Eye (tissue), 1 donor: ENCODE results near the gene AFF3.
"Not testable (repeated sequence)": the region's sequence is repeated elsewhere in the genome, so short reads cannot be mapped to it uniquely, and the experiment has no call there.

ENCODE experiments used
- DNase-seq: peaks from one replicate; pipeline ENCODE4 v3.0.0-alpha.2; 2015

AFF3 gene

GRCh38 chr2:100106460-100106859 is 35.9 kb downstream of the AFF3 start:
- peak; percentile 50 for DNase-seq

DNA sequence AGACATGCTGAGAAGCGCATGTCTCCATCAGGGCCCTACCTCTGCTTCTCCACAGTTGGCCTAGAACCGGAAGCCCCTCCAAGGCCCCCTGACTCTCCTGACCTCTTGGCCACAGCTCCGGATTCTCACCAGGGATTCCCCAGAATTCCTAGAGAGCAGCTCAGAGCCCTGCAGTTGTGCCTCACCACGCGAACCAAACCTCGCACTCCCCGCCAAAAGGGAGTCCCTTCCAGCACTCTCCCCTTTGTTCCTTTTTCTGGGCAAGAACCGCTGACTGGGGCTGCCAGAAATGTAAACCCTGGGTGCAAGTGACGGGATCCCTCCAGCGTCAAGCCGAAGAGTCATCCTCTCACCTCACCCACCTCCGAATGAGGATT is 36.7 kb downstream of the AFF3 start:
- no peak for DNase-seq

DNA sequence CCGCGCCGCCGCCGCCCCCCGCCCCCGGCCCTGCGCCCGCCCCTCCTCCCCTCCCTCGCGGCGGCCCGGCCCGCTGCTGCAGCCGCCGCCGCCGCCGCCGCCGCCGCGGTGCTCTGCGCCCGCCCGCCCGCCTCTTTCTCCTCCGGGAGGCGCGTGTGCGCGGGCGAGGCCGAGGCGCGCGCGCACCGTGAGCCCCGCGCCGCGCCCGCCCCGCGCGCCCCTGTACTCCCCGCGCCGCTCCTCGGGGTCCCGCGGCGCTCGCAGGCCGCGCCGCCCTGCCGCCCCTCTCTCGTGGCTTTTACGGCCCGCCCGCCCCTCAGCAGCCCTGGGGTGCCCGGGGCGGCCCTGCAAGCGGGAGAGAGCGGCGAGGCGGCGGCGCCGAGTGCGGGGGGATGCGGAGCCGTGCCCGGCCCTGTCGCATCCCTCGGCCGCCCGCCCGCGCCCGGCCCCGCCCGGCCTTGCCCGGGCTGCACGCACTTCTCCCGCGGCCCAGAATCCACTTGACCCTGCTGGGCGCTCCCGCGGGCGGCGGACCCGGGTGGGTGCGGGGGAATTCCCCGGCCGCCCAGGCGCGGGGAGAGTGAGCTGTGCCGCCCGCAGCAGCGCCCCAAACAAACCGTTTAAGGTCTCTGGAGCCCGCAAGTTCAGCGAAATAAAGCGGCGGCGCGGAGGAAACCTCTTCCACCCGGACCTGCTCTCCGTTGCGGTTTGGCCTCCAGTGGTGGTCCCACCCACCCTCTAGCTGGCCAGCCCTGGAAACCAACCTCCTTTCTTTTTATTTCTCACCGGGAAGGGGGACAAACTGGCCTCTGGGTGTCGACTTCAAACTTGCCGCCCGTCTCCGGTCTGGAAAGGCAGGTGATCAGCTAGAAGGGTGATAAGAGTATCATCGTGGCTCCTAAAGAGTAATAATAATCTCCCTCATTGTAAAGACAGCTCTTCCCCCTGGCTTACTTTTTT is 37.4 kb downstream of the AFF3 start:
- DNase-seq = peak; percentile 73

DNA sequence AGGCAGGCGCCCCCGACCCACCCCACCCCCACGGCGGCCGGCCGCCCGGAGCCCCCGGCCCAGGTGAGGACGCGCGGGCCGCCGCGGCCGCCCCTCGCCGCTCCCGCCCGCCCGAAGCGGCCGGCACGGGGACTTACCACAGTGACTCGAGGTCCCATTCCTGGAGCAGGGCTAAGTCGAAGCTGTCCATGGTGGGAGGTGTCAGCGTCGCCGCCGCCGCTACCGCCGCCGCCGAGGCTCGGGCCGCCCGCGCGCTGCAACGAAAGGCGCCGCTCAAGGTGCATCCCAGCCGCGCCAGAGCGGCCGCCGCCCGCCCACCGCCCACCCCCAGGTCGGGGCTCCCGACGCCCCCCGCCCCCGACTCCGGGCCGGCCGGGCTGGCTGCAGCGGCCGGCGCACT is 38.1 kb downstream of the AFF3 start:
- DNase-seq = peak; percentile 39

GRCh38 chr2:100103527-100104252 is 38.7 kb downstream of the AFF3 start:
- DNase-seq = not testable (repeated sequence)

GRCh38 chr2:100102466-100103180 is 39.8 kb downstream of the AFF3 start:
- not testable (repeated sequence) for DNase-seq

DNA sequence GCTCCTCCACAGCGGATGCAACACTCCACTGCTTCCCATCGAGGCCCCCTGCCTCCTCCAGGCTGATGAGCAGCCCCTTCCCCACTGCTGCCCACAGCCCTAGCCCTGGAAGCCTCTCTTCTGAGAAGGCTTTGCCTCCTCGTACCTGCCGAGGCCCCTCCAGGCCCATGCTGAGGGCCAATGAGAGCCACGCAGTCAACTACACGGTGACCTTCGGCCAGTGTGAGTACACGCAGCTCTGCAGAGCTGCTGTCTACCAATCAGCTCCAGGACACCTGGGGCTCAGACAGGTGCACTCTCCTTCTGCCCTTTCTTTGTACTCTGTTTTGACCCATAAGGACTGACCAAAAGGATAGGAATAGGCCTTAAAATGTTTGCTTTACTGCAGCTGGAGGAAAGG is 43.5 kb downstream of the AFF3 start:
- not testable (repeated sequence) for DNase-seq

GRCh38 chr2:100097611-100098294 is 44.6 kb downstream of the AFF3 start:
- not testable (repeated sequence) for DNase-seq

DNA sequence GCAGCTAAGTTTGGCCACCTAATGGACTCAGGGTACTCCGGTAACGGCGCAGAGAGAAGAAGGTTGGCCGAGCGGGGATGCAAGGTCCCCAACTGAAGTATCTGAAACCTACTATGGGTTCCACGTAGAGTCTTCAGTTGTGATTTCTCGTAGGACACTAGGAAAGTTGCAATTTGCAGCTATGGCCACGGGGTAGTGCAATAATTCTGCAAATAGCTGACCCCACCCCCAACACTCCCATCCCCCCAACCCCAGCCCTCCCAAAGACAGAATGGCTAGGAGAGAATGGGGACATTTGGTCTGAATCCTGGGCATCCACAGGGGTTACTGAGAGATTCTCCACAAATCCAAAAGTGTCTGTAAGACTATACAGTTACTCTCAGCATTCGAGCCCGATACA is 46.5 kb downstream of the AFF3 start:
- not testable (repeated sequence) for DNase-seq

DNA sequence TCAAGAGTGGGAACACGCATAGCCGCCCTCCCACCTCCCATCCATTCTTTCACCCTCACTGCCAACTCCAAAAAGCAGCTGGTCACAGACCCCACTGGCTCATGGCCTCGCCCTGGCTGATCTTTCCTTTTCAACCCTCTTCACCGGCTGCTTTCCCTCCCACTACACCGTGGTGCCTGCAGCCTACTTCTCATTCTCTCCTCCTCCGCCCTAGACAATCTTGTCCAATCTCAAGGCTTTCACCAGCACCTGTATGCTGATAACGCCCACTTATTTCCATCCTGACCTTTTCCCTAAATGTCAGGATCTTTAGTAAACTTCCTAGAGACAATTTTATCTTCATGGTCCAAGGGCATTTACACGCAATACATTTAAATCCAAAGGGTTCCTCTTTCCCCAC is 50.6 kb downstream of the AFF3 start:
- not testable (repeated sequence) for DNase-seq

- not testable (repeated sequence) for DNase-seq
These were observed 56.6 kb downstream of the AFF3 start for GRCh38 chr2:100085744-100086143.

- DNase-seq = not testable (repeated sequence)
These were observed 58.8 kb downstream of the AFF3 start for GRCh38 chr2:100083421-100084216.

DNA sequence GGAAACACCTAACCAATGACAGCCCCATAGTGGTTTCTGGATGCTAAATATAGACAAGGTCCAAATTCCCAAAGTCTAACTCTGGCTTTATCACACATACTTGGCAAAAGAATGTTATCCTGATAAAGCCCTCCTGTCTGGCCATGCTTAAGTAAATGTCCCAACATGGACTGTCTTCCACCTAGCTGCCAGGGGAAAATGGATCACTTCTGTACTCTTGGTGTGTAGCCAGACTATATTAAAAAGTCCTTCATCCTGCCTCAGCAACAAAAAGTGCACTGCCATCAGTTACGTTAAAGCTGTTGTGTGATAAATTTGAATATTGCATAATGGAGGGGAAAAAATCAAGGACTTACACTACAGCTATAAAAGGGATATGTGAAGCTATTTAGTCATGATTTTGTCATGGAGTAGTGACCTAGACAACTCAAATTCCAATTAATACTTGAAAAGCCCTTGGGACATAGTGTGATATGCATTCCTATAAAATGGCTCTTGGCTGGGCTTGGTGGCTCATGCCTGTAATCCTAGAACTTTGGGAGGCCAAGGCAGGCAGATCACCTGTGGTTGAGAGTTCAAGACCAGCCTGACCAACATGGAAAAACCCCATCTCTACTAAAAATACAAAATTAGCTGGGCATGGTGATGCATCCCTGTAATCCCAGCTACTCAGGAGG is 60.0 kb downstream of the AFF3 start:
- DNase-seq = not testable (repeated sequence)

DNA sequence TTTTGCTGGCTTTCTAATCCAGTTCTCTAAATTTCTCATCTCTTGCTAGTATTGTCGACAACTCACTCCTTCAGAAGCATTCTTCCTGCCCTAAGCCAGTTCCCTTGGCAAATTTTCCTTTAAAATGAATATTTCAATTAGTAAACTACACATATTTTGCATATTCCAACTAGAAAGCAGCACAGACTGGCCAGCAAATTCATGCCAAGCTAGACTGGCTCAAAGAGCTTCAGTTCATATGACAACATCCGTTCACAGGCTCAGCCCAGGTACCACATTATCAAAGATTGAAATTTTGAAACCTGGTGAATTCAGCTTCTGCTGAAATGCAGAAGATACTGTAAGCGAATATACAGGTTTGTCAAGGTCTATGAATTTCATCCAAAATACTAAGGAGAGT is 64.5 kb downstream of the AFF3 start:
- no peak for DNase-seq

- no peak for DNase-seq
These were observed 64.9 kb downstream of the AFF3 start for GRCh38 chr2:100077456-100077855.

DNA sequence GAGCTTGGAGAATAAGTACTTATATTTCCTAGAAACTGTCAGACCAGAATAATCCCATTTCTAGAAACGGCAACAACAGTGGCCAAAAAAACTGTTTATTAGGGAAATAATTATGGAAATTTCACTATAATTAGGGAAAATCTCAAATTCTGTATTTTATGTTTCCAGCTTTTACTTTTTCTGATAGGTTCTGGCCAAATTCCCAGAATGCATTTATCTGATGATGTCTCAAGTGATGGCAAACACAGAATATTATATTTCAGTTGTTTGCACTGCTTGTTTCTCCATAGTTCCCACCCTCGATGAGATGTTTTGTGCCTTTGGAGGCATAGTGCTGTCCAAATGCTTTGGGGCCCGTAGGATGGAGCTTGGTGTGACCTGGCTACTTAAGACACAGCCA is 66.9 kb downstream of the AFF3 start:
- no peak for DNase-seq

DNA sequence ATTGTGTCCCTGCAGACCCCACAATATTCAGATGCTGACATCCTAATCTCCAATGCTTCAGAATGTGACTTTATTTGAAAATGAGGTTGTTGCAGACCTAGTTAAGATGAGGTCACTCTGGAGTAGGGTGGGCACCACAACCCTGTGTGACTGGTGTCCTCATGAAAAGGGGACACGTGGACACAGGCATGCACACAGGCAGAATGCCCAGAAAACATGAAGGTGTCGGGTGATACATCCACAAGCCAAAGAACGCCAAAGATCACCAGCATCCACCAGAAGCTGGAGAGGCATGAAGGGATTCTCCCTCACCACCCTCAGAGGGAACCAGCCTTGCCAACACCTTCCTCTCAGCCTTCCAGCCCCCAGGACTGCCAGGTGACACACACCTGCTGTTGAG is 69.3 kb downstream of the AFF3 start:
- DNase-seq = no peak

DNA sequence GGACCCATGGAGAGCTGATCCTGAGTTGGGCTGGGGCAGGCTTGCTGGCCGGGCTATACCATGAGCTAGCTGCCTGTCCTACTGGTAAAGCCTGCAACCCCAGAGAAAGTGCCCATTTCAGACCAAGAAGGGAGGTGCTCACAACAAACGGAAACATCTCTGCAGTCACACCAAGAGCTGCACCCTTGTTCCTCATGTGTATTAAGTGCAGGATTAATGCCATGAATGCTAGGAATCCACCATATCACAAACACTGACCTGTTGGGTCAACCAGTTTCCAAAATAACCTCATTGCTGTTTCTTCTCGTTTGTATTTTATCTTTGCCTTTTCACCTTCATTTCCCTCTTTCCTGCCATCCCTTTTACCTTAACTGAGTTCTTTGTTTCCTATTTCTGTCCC is 69.9 kb downstream of the AFF3 start:
- no peak for DNase-seq

DNA sequence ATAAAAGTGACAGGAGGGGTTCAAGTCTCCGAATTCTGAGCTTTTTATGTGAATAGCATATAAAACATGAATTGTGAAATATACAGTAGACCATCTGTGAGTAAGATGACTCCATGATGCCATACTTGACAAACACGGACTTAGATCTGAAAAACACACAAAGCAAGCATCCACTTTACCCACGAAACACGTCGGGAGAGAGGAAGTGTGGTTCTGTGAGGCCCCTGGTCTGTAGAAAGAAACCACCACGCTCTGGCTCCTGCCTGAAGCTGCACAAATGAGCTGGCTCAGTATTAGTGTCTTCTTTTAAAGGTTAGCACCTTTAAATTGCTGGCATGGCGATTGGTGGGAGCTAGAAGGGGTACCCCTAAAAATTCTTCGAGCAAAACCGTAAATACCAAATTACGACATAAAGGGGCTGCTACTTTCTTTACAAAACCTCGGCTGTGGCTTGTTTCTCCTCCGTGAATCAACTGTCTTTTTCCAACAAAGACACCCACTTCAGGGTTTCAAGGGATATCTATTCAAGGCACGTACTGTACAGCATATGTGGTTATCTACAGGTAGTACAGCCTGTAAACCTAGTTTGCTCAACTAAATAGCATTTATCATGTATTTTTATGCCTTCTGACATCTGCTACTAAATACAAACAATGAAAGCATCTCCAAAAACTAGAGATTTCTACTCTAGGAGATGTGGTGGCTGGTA is 70.9 kb downstream of the AFF3 start:
- no peak for DNase-seq

- DNase-seq = no peak
These were observed 72.3 kb downstream of the AFF3 start for GRCh38 chr2:100070078-100070477.

- no peak for DNase-seq
These were observed 74.0 kb downstream of the AFF3 start for GRCh38 chr2:100068395-100068794.
